OCI-LY1 (cell line): ENCODE measurements around the gene MVP.

Experiments
- H2AFZ ChIP-seq: fragments of 200-600 bp; sonication (generic), shearing (Covaris generic); 2 replicates; pipeline ENCODE4 v1.6.0; 2014; ENCODE audit warnings: antibody characterized with exemption, mild to moderate bottlenecking, low read length
- H3F3A ChIP-seq: fragments of 200-600 bp; sonication (generic), shearing (Covaris generic); 2 replicates; pipeline ENCODE4 v1.6.0; 2014; ENCODE audit warnings: mild to moderate bottlenecking, antibody characterized with exemption, low read length, moderate library complexity; ENCODE audit not compliant: insufficient read depth
- H3K27ac ChIP-seq: fragments of 200-600 bp; sonication (generic); 2 replicates; pipeline ENCODE4 v1.5.1; 2014; ENCODE audit warnings: low read length, mixed run types, mild to moderate bottlenecking, low read depth; ENCODE audit not compliant: poor library complexity, severe bottlenecking
- H3K27me3 ChIP-seq: fragments of 200-600 bp; sonication (generic); 2 replicates; pipeline ENCODE4 v1.6.0; 2014; ENCODE audit warnings: antibody characterized with exemption, mild to moderate bottlenecking, low read length, moderate library complexity; ENCODE audit not compliant: insufficient read depth
- H3K36me3 ChIP-seq: fragments of 200-600 bp; sonication (generic); 2 replicates; pipeline ENCODE4 v1.6.1; 2014; ENCODE audit warnings: mild to moderate bottlenecking, antibody characterized with exemption, low read length, moderate library complexity, mixed read lengths; ENCODE audit not compliant: insufficient read depth
- H3K4me1 ChIP-seq: fragments of 200-600 bp; sonication (generic); 2 replicates; pipeline ENCODE4 v1.5.1; 2014; ENCODE audit warnings: mild to moderate bottlenecking, low read length, moderate library complexity; ENCODE audit not compliant: insufficient read depth, severe bottlenecking
- H3K4me2 ChIP-seq: fragments of 200-600 bp; sonication (generic), shearing (Covaris generic); 2 replicates; pipeline ENCODE4 v1.6.1; 2014; ENCODE audit warnings: low read length
- H3K4me3 ChIP-seq: fragments of 200-600 bp; sonication (generic); 2 replicates; pipeline ENCODE4 v1.5.1; 2014; ENCODE audit warnings: low read length, low read depth, mild to moderate bottlenecking, mixed read lengths; ENCODE audit not compliant: poor library complexity, severe bottlenecking
- H3K79me2 ChIP-seq: fragments of 200-600 bp; shearing (Covaris generic); 2 replicates; pipeline ENCODE4 v1.6.1; 2016; ENCODE audit warnings: mixed run types, low read length, mixed read lengths; ENCODE audit not compliant: insufficient read depth
- H3K9ac ChIP-seq: fragments of 200-600 bp; sonication (generic), shearing (Covaris generic); 2 replicates; pipeline ENCODE4 v1.6.1; 2014; ENCODE audit warnings: mild to moderate bottlenecking, low read length, mixed read lengths
- H3K9me2 ChIP-seq: fragments of 200-600 bp; sonication (generic), shearing (Covaris generic); 2 replicates; pipeline ENCODE4 v1.6.1; 2014; ENCODE audit warnings: low read depth, mild to moderate bottlenecking, low read length, mixed read lengths
- H3K9me3 ChIP-seq: fragments of 200-600 bp; shearing (Covaris generic); 2 replicates; pipeline ENCODE4 v1.6.1; 2014; ENCODE audit warnings: low read length, mixed read lengths
- H4K20me1 ChIP-seq: fragments of 200-600 bp; sonication (generic), shearing (Covaris generic); 2 replicates; pipeline ENCODE4 v1.6.0; 2016; ENCODE audit warnings: mild to moderate bottlenecking, low read length; ENCODE audit not compliant: insufficient read depth
- EZH2 ChIP-seq: fragments of 200-600 bp; sonication (generic), shearing (Covaris generic); IDR thresholded peaks from 2 replicates; pipeline ENCODE4 v1.8.0; 2017; ENCODE audit warnings: borderline replicate concordance, mixed run types, mild to moderate bottlenecking, antibody characterized with exemption, low read length, moderate library complexity, mixed read lengths
- TF ChIP-seq, protein P1 (sequence below): fragments of 200-600 bp; sonication (generic), shearing (Covaris generic); IDR thresholded peaks from 2 replicates; pipeline ENCODE4 v1.5.1; 2017; ENCODE audit warnings: mild to moderate bottlenecking, antibody characterized with exemption, low read length, moderate library complexity, mixed read lengths

Gene MVP

DNA sequence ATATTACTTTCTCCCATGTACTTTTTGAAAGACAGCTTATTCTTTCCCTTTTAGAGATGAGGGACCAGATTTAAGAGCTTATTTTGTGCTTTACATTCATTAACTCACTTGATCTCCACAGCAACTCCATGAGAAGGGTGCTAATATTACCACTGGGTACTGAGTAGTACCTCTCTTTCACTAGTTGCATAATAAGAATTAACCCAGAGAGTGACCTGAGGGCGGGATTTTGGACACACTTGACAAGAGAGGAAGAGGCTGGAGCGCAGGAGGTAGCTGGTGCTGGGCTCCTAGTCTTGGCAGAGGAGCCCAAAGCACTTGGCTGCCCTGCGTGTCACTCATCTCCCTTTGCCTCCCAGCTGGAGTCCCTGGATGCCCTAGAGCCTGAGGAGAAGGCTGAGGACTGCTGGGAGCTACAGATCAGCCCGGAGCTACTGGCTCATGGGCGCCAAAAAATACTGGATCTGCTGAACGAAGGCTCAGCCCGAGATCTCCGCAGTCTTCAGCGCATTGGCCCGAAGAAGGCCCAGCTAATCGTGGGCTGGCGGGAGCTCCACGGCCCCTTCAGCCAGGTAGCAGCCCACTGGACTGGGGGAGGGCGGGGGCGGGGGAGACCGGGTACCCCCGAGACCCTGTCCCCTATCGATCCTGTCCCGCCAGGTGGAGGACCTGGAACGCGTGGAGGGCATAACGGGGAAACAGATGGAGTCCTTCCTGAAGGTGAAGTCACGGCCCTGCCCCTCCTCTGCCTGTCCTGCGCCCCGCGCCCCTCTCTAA, 15.6 kb upstream of the MVP start:
- Histone ChIP-seq H3K4me1 (peaks cover 46% of the 10 kb centered on the region), H3K27ac (peak overlapping the region; percentile 94), H3K27me3 (no peaks in the 10 kb centered on the region), H3K9me3 (no peaks in the 10 kb centered on the region), H3F3A (0 out of 2 replicates have a peak, but pooled peaks cover 3% of the 10 kb centered on the region), H4K20me1 (no peaks in the 10 kb centered on the region), H3K4me2 (peak overlapping the region; percentile 82), H3K36me3 (peaks cover 62% of the 10 kb centered on the region), H3K9ac (peak overlapping the region; percentile 94), H3K9me2 (no peaks in the 10 kb centered on the region), H3K79me2 (no peaks in the 10 kb centered on the region), H2AFZ (no peak overlapping the region), H3K4me3 (peak overlapping the region; percentile 73)
- TF ChIP-seq EZH2, result no peak
- TF ChIP-seq, protein P1, sequence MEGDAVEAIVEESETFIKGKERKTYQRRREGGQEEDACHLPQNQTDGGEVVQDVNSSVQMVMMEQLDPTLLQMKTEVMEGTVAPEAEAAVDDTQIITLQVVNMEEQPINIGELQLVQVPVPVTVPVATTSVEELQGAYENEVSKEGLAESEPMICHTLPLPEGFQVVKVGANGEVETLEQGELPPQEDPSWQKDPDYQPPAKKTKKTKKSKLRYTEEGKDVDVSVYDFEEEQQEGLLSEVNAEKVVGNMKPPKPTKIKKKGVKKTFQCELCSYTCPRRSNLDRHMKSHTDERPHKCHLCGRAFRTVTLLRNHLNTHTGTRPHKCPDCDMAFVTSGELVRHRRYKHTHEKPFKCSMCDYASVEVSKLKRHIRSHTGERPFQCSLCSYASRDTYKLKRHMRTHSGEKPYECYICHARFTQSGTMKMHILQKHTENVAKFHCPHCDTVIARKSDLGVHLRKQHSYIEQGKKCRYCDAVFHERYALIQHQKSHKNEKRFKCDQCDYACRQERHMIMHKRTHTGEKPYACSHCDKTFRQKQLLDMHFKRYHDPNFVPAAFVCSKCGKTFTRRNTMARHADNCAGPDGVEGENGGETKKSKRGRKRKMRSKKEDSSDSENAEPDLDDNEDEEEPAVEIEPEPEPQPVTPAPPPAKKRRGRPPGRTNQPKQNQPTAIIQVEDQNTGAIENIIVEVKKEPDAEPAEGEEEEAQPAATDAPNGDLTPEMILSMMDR, result no peak

DNA sequence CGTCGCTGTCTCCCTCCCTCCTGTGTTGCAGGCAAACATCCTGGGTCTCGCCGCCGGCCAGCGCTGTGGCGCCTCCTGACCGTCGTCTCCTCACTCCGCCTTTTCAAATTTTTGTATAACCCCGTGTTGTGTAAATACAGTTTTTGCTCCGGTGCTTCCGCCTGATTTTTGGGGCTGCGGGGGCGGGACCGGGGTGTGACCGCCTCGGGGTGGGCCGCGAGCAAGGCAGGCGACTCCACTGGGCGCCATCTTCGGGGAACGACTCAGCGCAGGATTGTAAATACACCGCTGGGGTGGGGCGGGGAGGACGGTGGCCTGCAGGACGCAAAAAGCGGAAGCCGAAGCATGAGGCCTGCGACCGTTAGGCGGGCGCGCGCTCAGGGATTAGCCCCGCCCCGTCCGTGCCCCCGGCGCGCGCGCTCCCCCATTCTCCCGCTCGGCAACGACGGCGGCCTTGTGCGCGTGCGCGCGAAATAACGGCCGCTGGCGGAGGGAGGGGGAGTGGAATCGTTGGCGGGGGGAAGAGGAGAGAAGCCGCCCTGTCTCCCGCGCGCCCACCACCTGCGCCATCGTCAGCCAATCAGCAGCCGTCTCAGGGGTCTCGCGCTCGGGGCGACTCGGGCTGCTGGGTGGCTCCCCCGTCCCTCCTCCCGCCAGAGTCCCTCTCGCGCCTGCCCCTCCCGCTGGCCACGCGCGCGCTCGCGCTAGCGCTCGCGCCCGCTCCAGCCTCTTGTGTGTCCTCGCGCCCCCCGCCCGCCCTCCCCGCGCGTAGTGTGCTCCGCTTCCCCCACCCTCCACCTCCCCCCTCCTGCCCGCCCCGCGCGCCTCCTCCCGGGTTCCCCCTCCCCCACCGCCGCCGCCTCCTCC, 14.8 kb upstream of the MVP start:
- H2AFZ ChIP-seq, result no peak overlapping the region
- H3K9me2 ChIP-seq, result no peaks in the 10 kb centered on the region
- H3K79me2 ChIP-seq, result no peaks in the 10 kb centered on the region
- H3K9me3 ChIP-seq, result no peaks in the 10 kb centered on the region
- no peaks in the 10 kb centered on the region for H4K20me1 ChIP-seq
- no peak for TF ChIP-seq EZH2
- TF ChIP-seq, protein P1, result peak; percentile 19; the same call in 1 of the 2 replicates
- peak overlapping the region; percentile 73 for H3K4me3 ChIP-seq
- peaks cover 54% of the 10 kb centered on the region for H3K4me1 ChIP-seq
- peak overlapping the region; percentile 82 for H3K4me2 ChIP-seq
- peaks cover 64% of the 10 kb centered on the region for H3K36me3 ChIP-seq
- peak overlapping the region; percentile 94 for H3K27ac ChIP-seq
- H3K9ac ChIP-seq, result peak overlapping the region; percentile 94
- H3K27me3 ChIP-seq, result no peaks in the 10 kb centered on the region
- H3F3A ChIP-seq, result 0 out of 2 replicates have a peak, but pooled peaks cover 3% of the 10 kb centered on the region

DNA sequence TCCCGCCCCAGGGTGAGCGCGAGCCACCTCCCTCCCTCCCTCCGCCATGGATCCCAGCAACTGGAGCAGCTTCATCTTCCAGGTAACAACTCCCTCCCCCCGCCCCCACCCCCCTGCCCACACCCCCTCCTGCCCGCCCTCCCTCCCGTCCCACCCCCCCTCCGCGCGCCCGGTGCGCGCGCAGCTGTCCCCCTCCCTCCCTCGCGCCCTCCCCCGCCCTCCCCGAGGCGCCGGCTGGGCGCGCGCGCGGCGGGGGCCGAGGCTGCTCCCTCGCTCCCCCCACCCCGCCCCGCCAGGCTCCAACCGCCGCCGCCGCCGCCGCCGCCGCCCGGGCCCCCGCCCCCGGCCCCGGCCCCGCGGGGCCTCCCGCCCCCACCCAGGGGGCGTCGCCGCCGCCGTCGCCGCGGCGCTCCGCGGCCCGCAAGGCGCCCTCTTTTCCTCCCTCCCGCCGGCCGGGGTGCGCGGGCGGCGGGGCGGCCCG, 14.1 kb upstream of the MVP start, which contains the start of gene MAZ:
Gene MAZ (plus strand): TSS at position 431 of the 481 bp plus-strand sequence. CDS start 173 bp downstream, outside the sequence.
- peaks cover 64% of the 10 kb centered on the region for H3K36me3 ChIP-seq
- no peak for TF ChIP-seq EZH2
- TF ChIP-seq, protein P1, result no peak

More for the DNA sequence above, 14.1 kb upstream of the MVP start, which contains the start of gene MAZ:
- peak within 1 kb of the TSS; percentile 94 for H3K27ac ChIP-seq
- peak within 1 kb of the TSS; percentile 94 for H3K9ac ChIP-seq
- H4K20me1 ChIP-seq, result no peaks in the 10 kb centered on the region
- H3K9me2 ChIP-seq, result no peaks in the 10 kb centered on the region
- H3K9me3 ChIP-seq, result no peaks in the 10 kb centered on the region
- H2AFZ ChIP-seq, result no peak within 1 kb of the TSS
- no peaks in the 10 kb centered on the region for H3K27me3 ChIP-seq
- H3K79me2 ChIP-seq, result no peaks in the 10 kb centered on the region
- peak within 1 kb of the TSS; percentile 73 for H3K4me3 ChIP-seq
- peaks cover 61% of the 10 kb centered on the region for H3K4me1 ChIP-seq
- peak within 1 kb of the TSS; percentile 82 for H3K4me2 ChIP-seq
- 0 out of 2 replicates have a peak, but pooled peaks cover 3% of the 10 kb centered on the region for H3F3A ChIP-seq
